HCT116 (cell line): ENCODE data around the gene KCNN3. TPM values are rescaled to one million over a fixed set of nuclear protein-coding genes. Genes with fewer than 3 reads are reported as not detected.

Experiments
- ATAC-seq: fragments of 200-7000 bp; cut with Tn5 transposase; 2 replicates; pipeline ENCODE4 v1.9.1; 2020; ENCODE audit warnings: mild to moderate bottlenecking, moderate library complexity
- BruUV-seq: library from RNA; stranded (reverse); fragments of 400-500 nt; replicated peaks from 2 replicates; lab custom pipeline; 2021; lab: Mats Ljungman, UMichigan
- CTCF ChIA-PET: fragments of 300-600 bp; sonication (Branson Sonifier 250); formaldehyde crosslinking; loops from one replicate; lab custom pipeline; 2021; ENCODE audit warnings: antibody characterized with exemption; lab: Charles Lee
- POLR2A ChIA-PET: fragments of 300-600, 350-600 bp; sonication (Branson Sonifier 250); formaldehyde crosslinking; loops from one replicate; lab custom pipeline; 2021; ENCODE audit warnings: antibody characterized with exemption; lab: Charles Lee
- RAD21 ChIA-PET, 2 experiments: fragments of 300-600 bp; sonication (Branson Sonifier 250); formaldehyde crosslinking; loops; one replicate each; lab custom pipeline; 2023; ENCODE audit warnings: low total read pairs in 2 of 2; ENCODE audit not compliant: uncharacterized antibody in 2 of 2, unreplicated experiment in 2 of 2, low non-redundant PET in 1 of 2; lab: Charles Lee
- DNase-seq: peaks from one replicate; pipeline ENCODE4 v3.0.0-alpha.2; 2010; ENCODE audit warnings: low read depth, low spot score
- H2AFZ ChIP-seq: fragments of 200-600 bp; shearing (Covaris generic), sonication (generic); 2 replicates; pipeline ENCODE4 v1.6.1; 2017; ENCODE audit warnings: low read depth, mixed run types, mixed read lengths, antibody characterized with exemption, low read length; ENCODE audit not compliant: poor library complexity, severe bottlenecking
- H3K27ac ChIP-seq: 2 replicates; pipeline ENCODE4 v1.5.1; 2012; ENCODE audit warnings: low read depth, low read length
- H3K27me3 ChIP-seq: fragments of 200-600 bp; sonication (generic); 2 replicates; pipeline ENCODE4 v1.6.1; 2016; ENCODE audit warnings: mixed run types, low read length, mixed read lengths; ENCODE audit not compliant: insufficient read depth
- H3K36me3 ChIP-seq, 2 experiments: fragments of 200-500 bp in 1 of 2; fragments of 200-600 bp in 1 of 2; sonication (Bioruptor generic) in 1 of 2; sonication (generic) in 1 of 2; 2 replicates each; pipeline versions ENCODE4 v1.5.1 to v1.6.1; 2014 to 2016; ENCODE audit warnings: low read length in 2 of 2, inconsistent platforms in 1 of 2, mixed read lengths in 1 of 2, mixed run types in 1 of 2; ENCODE audit not compliant: insufficient read depth in 2 of 2, control insufficient read depth in 1 of 2
- H3K4me1 ChIP-seq, 2 experiments: fragments of 200-600 bp in 1 of 2; sonication (generic) in 1 of 2; 2 replicates each; pipeline versions ENCODE4 v1.5.1 to v1.6.1; 2012 to 2017; ENCODE audit warnings: low read length in 2 of 2, inconsistent platforms in 1 of 2, mild to moderate bottlenecking in 1 of 2, mixed read lengths in 1 of 2, mixed run types in 1 of 2, moderate library complexity in 1 of 2; ENCODE audit not compliant: insufficient read depth in 2 of 2, control insufficient read depth in 1 of 2
- H3K4me2 ChIP-seq: fragments of 200-600 bp; sonication (generic); 2 replicates; pipeline ENCODE4 v1.6.1; 2017; ENCODE audit warnings: mixed run types, low read length, mixed read lengths
- H3K4me3 ChIP-seq, 2 experiments: fragments of 200-600 bp in 1 of 2; sonication (generic) in 1 of 2; replicated peaks in 1 of 2; 2 replicates each; pipeline ENCODE4 v1.5.1; 2011 to 2016; ENCODE audit warnings: low read length in 2 of 2, control low read depth in 1 of 2, low read depth in 1 of 2, mild to moderate bottlenecking in 1 of 2, mixed read lengths in 1 of 2, mixed run types in 1 of 2
- H3K79me2 ChIP-seq: fragments of 200-600 bp; sonication (generic); 2 replicates; pipeline ENCODE4 v1.6.1; 2017; ENCODE audit warnings: mild to moderate bottlenecking, mixed run types, low read length, moderate library complexity, mixed read lengths; ENCODE audit not compliant: insufficient read depth
- H3K9ac ChIP-seq: fragments of 200-600 bp; sonication (generic); 2 replicates; pipeline ENCODE4 v1.6.1; 2016; ENCODE audit warnings: low read length, mixed read lengths
- H3K9me2 ChIP-seq: fragments of 200-600 bp; sonication (generic), shearing (Covaris generic); 2 replicates; pipeline ENCODE4 v1.6.1; 2017; ENCODE audit warnings: mixed run types, mild to moderate bottlenecking, moderate library complexity; ENCODE audit not compliant: insufficient read depth
- H3K9me3 ChIP-seq, 2 experiments: fragments of 200-500 bp in 1 of 2; fragments of 200-600 bp in 1 of 2; sonication (Bioruptor generic) in 1 of 2; sonication (generic) in 1 of 2; 2 replicates each; pipeline ENCODE4 v1.6.1; 2014 to 2017; ENCODE audit warnings: low read length in 2 of 2, mixed read lengths in 2 of 2, inconsistent platforms in 1 of 2, low read depth in 1 of 2, mild to moderate bottlenecking in 1 of 2, mixed run types in 1 of 2, moderate library complexity in 1 of 2; ENCODE audit not compliant: control insufficient read depth in 1 of 2, insufficient read depth in 1 of 2
- H4K20me1 ChIP-seq: fragments of 200-600 bp; sonication (generic), shearing (Covaris generic); 2 replicates; pipeline ENCODE4 v1.6.1; 2017; ENCODE audit warnings: mixed run types, mild to moderate bottlenecking, moderate library complexity; ENCODE audit not compliant: insufficient read depth
- CBX3 ChIP-seq: IDR thresholded peaks from 2 replicates; pipeline ENCODE4 v1.6.1; 2012; ENCODE audit warnings: low read depth
- EZH2 ChIP-seq: fragments of 200-600 bp; sonication (generic); IDR thresholded peaks from 2 replicates; pipeline ENCODE4 v1.6.1; 2017; ENCODE audit warnings: antibody characterized with exemption, mixed run types
- RAD21 ChIP-seq: IDR thresholded peaks from 2 replicates; pipeline ENCODE4 v1.6.1; 2012; ENCODE audit warnings: low read depth, mild to moderate bottlenecking
- REST ChIP-seq: IDR thresholded peaks from 2 replicates; pipeline ENCODE4 v1.6.1; 2012; ENCODE audit warnings: low read depth
- SP1 ChIP-seq: IDR thresholded peaks from 2 replicates; pipeline ENCODE4 v1.6.1; 2012; ENCODE audit warnings: low read depth
- ZBTB33 ChIP-seq: IDR thresholded peaks from 2 replicates; pipeline ENCODE4 v1.6.1; 2011; ENCODE audit warnings: mild to moderate bottlenecking, low read length, moderate library complexity; ENCODE audit not compliant: insufficient replicate concordance; ENCODE audit errors: extremely low read depth
- ZFX ChIP-seq: fragments of 450-650 bp; IDR thresholded peaks from 2 replicates; pipeline ENCODE4 v1.6.1; 2017
- intact Hi-C: fragments of 100-400 bp; cut with micrococcal nuclease; formaldehyde crosslinking; loops from 2 replicates; pipeline ENCODE4 v1.10.0; 2022
- total RNA-seq: library from RNA; stranded (reverse); gene quantifications from one replicate; pipeline ENCODE4 v1.2.1, GENCODE V29; 2021; ENCODE audit not compliant: unreplicated experiment
- TF ChIP-seq, protein P1 (sequence below): IDR thresholded peaks from 2 replicates; pipeline ENCODE4 v1.6.1; 2012

Gene KCNN3
- total RNA-seq, 1 experiment from 2014 or later = 1.1 TPM

DNA sequence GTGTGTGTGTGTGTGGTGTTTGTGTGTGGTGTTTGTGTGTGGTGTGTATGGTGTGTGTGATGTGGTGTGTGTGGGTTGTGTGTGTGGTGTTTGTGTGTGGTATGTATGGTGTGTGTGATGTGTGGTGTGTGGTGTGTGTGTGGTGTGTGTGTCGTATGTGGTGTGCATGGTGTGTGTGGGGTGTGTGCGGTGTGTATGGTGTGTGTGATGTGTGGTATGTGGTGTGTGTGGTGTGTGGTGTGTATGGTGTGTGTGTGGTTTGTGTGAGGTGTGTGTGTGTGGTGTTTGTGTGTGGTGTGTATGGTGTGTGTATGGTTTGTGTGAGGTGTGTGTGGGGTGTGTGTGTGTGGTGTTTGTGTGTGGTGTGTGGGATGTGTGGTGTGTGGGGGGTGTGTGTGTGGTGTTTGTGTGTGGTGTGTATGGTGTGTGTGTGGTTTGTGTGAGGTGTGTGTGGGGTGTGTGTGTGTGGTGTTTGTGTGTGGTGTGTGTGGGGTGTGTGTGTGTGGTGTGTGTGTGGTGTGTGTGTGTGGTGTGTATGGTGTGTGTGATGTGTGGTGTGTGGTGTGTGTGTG, 155.9 kb downstream of the KCNN3 start:
- Histone ChIP-seq H3K79me2 (no peaks in the 10 kb centered on the region), H3K4me1 (no peaks in the 10 kb centered on the region), H3K9ac (no peak overlapping the region), H3K9me2 (no peaks in the 10 kb centered on the region; the same call in 1 of the 2 replicates), H4K20me1 (no peaks in the 10 kb centered on the region), H3K9me3 (no peaks in the 10 kb centered on the region), H3K4me2 (no peak overlapping the region), H3K36me3 (no peaks in the 10 kb centered on the region), H2AFZ (no peak overlapping the region), H3K27ac (no peak overlapping the region)
- intact Hi-C loops = no loop called here
- ChIA-PET POLR2A (no interaction called here), CTCF (no interaction called here), RAD21 (no interaction called here)
- peak; percentile 20; the same call in 1 of the 2 replicates for ATAC-seq
- BruUV-seq = no TSS peak
- DNase-seq = no peak
- TF ChIP-seq SP1 (no peak), RAD21 (no peak), ZFX (no peak), REST (no peak), CBX3 (no peak), ZBTB33 (no peak), EZH2 (no peak)
- TF ChIP-seq, protein P1, sequence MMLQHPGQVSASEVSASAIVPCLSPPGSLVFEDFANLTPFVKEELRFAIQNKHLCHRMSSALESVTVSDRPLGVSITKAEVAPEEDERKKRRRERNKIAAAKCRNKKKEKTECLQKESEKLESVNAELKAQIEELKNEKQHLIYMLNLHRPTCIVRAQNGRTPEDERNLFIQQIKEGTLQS = no peak
- TF ChIP-seq, all 23 proteins: peak for 0
- H3K4me3 ChIP-seq = no peak overlapping the region
- H3K27me3 ChIP-seq = no peaks in the 10 kb centered on the region
